HG02970 (cell line): ENCODE results near the gene RFK.

Experiments used
- ATAC-seq: cut with Tn5 transposase; IDR thresholded peaks from one replicate; pipeline ENCODE4 v1.9.1; 2021; ENCODE audit warnings: mild to moderate bottlenecking, moderate library complexity, moderate number of reproducible peaks; ENCODE audit not compliant: unreplicated experiment, low FRiP score

The RFK gene

DNA sequence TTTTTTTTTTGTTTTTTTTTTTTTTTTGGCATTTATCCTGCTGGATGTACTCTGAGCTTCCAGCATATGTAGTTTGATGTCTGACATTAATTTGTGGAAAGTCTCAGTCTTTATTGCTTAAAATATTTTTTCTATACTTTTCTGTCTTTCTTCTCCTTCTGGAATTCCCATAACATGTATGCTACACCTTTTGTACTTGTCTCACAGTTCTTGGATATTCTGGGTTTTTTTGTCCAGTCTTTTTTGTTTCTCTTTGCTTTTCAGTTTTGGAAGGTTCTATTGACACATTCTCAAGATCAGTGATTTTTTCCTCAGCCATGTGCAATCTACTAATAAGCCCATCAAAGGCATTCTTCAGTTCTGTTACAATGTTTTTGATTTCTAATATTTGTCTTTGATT, 19.4 kb upstream of the RFK start:
- no peak for ATAC-seq

GRCh38 chr9:76412638-76413037, 18.4 kb upstream of the RFK start:
- ATAC-seq: no peak

GRCh38 chr9:76405868-76406267, 11.6 kb upstream of the RFK start:
- no peak for ATAC-seq

DNA sequence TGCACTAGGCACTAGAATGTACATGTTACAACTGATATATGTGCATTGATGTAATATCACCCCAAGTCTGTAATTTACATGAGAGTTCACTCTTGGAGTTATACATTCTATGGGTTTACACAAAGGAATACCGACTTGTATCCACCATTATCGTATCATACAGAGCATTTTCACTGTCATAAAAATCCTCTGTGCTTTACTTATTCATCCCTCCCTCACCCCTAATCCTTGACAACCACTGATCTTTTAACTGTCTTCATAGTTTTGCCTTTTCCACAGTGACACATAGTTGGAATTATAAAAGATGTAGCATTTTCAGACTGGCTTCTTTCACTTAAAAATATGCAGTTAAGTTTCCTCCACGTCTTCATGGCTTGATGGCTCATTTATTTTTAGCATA, 11.1 kb upstream of the RFK start:
- no peak for ATAC-seq

- no peak for ATAC-seq
Observed at GRCh38 chr9:76404401-76404800, 10.2 kb upstream of the RFK start.

DNA sequence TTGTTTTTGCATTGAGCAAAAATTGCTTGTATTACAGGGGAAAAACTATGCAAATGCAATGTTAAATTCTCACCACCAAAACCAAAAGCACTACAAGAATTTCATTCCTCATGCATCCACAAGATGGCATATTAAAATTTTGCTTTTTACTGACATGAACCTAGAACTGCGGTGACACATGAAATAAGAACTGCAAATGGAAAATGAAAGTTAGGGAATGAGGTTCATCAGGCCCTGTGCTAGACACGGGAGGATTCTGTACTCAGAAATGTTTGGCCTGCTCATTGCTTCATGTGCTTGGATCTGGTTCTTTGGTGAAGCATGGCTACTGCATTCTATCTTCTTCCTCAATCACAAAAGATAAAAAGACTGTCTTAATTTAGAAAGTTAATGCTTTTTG, 9.1 kb upstream of the RFK start:
- peak; percentile 81 for ATAC-seq

GRCh38 chr9:76401580-76402354, 7.5 kb upstream of the RFK start:
- ATAC-seq: no peak

GRCh38 chr9:76401176-76401575, 7.0 kb upstream of the RFK start:
- ATAC-seq: no peak

DNA sequence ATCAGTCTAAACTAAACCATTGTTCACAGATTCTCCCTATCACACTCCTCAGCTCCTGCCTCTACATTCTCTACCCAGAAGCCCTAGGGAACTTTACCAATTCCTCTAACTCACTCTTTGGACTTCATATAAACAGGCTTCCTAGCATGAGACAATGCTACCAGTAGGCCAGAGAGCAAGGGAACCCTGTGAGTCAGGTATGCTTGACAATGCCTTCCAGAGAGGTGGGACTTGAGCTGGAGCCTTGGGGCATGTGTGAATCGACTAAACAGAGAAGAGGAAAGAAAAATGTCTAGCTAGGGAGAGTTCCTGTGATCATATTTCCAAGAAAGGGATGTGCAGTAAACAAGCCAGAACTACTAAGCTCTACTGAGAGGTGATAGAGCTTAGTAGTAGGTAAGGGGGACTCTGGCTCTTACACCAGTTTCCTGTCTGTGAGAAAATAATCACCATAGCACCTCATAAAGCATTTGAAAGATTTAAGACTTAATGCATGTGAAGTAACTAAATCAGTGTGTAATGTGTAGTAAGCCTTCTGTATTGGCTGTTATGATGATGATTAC, 6.4 kb upstream of the RFK start:
- no peak for ATAC-seq

GRCh38 chr9:76399856-76400255, 5.6 kb upstream of the RFK start:
- no peak for ATAC-seq

GRCh38 chr9:76396597-76396996, 2.4 kb upstream of the RFK start:
- no peak for ATAC-seq

GRCh38 chr9:76396144-76396543, 1.9 kb upstream of the RFK start:
- no peak for ATAC-seq

DNA sequence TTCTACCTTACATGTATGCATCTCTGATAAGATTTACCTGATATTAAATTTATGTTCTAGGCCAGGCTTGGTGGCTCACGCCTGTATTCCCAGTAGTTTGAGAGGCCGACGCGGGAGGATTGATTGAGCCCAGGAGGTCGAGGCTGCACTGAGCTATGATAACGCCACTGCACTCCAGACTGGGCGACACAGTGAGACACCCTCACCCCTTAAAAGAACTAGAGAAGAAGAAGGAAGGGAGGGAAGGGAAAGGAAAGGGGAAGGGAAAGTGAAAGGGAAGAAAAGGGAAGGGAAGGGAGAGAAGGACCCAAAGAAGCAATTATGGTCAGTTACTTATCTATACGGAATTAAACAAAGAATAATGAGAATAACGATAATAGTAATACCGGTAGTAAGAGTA, 1.2 kb upstream of the RFK start:
- ATAC-seq: no peak

- peak; percentile 41 for ATAC-seq
Observed at GRCh38 chr9:76394960-76395252, 680 bp upstream of the RFK start.

DNA sequence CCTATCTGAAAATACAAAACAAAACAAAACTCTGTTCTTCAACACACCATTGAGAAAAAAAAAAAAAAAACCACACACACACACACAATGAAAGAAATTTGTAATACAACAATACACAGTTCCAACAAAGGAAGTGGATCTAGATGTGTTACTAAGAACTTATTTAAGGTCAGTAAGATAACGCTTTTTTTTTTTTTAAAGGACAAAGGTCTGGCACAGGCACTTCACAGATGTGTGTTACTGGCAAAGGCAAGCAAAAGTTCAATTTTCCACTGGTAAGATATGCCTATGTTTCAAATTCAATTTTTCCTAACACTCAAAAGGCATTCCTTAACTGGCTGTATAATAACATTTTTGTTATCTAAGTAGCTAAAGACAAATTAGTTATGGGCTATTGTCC, 3.6 kb downstream of the RFK start:
- no peak for ATAC-seq

GRCh38 chr9:76379494-76379893, 14.7 kb downstream of the RFK start:
- no peak for ATAC-seq

- no peak for ATAC-seq
Observed at GRCh38 chr9:76378367-76379073, 15.7 kb downstream of the RFK start.

GRCh38 chr9:76377791-76378190, 16.4 kb downstream of the RFK start:
- no peak for ATAC-seq

GRCh38 chr9:76374783-76375559, 19.3 kb downstream of the RFK start:
- no peak for ATAC-seq

DNA sequence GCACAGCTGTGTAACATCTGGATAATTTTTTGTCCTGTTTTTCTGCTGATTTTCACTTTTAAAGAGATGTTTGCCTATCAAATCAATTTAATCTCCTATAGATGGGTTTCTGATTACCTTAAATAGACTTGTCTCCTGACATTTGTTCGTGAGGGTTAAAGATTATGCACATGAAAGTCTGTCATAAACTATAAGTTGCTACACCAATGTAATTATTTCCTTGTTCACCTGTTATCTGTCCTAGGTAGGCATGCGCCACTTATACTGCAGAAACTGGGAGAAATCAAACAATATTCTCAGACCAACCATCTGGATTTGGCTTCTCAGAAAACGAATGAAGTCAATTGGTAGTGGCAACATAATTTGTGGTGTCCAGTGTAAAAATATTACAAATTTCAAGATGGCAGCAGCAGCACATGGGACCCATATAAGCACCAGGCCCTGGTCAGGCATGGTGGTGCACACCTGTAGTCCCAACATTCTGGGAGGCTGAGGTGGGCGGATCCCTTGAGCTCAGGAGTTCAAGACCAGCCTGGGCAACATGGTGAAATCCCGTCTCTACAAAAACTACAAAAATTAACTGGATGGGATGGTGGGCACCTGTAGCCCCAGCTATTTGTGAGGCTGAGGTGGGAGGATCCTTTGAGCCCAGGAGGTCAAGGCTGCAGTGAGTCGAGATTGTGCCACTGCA, 20.3 kb downstream of the RFK start:
- ATAC-seq: no peak
